GM18520 (cell line): ENCODE measurements around the gene POU3F1.
"Not testable (repeated sequence)": the region's sequence is repeated elsewhere in the genome, so short reads cannot be mapped to it uniquely, and the experiment has no call there.

Source experiments
- ATAC-seq: cut with Tn5 transposase; IDR thresholded peaks from one replicate; pipeline ENCODE4 v1.9.1; 2021; ENCODE audit not compliant: unreplicated experiment

Gene POU3F1

GRCh38 chr1:38050397-38051078, 3.9 kb upstream of the POU3F1 start:
- no peak for ATAC-seq

- ATAC-seq = no peak
Observed at GRCh38 chr1:38047603-38048141, 1.1 kb upstream of the POU3F1 start.

GRCh38 chr1:38046884-38047602, 450 bp upstream of the POU3F1 start:
- ATAC-seq = peak; percentile 7

GRCh38 chr1:38045401-38046332, 926 bp downstream of the POU3F1 start:
- ATAC-seq = no peak

- ATAC-seq = no peak
Observed at GRCh38 chr1:38044221-38045215, 2.1 kb downstream of the POU3F1 start.

GRCh38 chr1:38043036-38043747, 3.4 kb downstream of the POU3F1 start:
- ATAC-seq = no peak

GRCh38 chr1:38041936-38042834, 4.4 kb downstream of the POU3F1 start:
- no peak for ATAC-seq

- no peak for ATAC-seq
Observed at GRCh38 chr1:38039331-38040088, 7.1 kb downstream of the POU3F1 start.

- no peak for ATAC-seq
Observed at GRCh38 chr1:38038861-38039260, 7.7 kb downstream of the POU3F1 start.

GRCh38 chr1:38037221-38037939, 9.2 kb downstream of the POU3F1 start:
- no peak for ATAC-seq

- ATAC-seq = no peak
Observed at GRCh38 chr1:38034871-38035270, 11.7 kb downstream of the POU3F1 start.

GRCh38 chr1:38032992-38033391, 13.6 kb downstream of the POU3F1 start:
- ATAC-seq = not testable (repeated sequence)

- no peak for ATAC-seq
Observed at GRCh38 chr1:38031513-38031866, 15.1 kb downstream of the POU3F1 start.

- no peak for ATAC-seq
Observed at GRCh38 chr1:38030596-38031512, 15.7 kb downstream of the POU3F1 start.

- ATAC-seq = peak; percentile 24
Observed at GRCh38 chr1:38029685-38030511, 16.7 kb downstream of the POU3F1 start.
